OCI-LY7 (cell line): ENCODE results near the gene NFKBIB. TPM values are rescaled to one million over a fixed set of nuclear protein-coding genes. Genes with fewer than 3 reads are reported as not detected.
A peak's percentile ranks its signal among the peaks of the same experiment; 100 is the strongest.
"Not testable (repeated sequence)": the region's sequence is repeated elsewhere in the genome, so short reads cannot be mapped to it uniquely, and the experiment has no call there.

Experiments used
- BruUV-seq: library from RNA; stranded (reverse); fragments of 400-500 nt; replicated peaks from 2 replicates; lab custom pipeline; 2021; lab: Mats Ljungman, UMichigan
- CTCF ChIA-PET: fragments of 300-600 bp; sonication (Branson Sonifier 250); formaldehyde crosslinking; loops from one replicate; lab custom pipeline; 2022; ENCODE audit warnings: antibody characterized with exemption; ENCODE audit not compliant: unreplicated experiment; lab: Charles Lee
- POLR2A ChIA-PET: fragments of 300-600 bp; sonication (Branson Sonifier 250); formaldehyde crosslinking; loops from one replicate; lab custom pipeline; 2022; ENCODE audit warnings: antibody characterized with exemption; lab: Charles Lee
- DNase-seq: peaks from one replicate; pipeline ENCODE4 v3.0.0-alpha.2; 2015; ENCODE audit warnings: low spot score
- H2AFZ ChIP-seq: fragments of 200-600 bp; sonication (generic), shearing (Covaris generic); 2 replicates; pipeline ENCODE4 v1.6.1; 2014; ENCODE audit warnings: mild to moderate bottlenecking, antibody characterized with exemption, low read length, moderate library complexity
- H3K27ac ChIP-seq: fragments of 200-600 bp; sonication (generic); 2 replicates; pipeline ENCODE4 v1.5.1; 2014; ENCODE audit warnings: mixed run types, low read depth, mild to moderate bottlenecking, moderate library complexity, low read length, inconsistent platforms; ENCODE audit not compliant: poor library complexity, severe bottlenecking
- H3K36me3 ChIP-seq: fragments of 200-600 bp; sonication (generic); 2 replicates; pipeline ENCODE4 v1.6.1; 2014; ENCODE audit warnings: mild to moderate bottlenecking, antibody characterized with exemption, low read length, moderate library complexity, mixed read lengths; ENCODE audit not compliant: insufficient read depth
- H3K4me1 ChIP-seq: fragments of 200-600 bp; sonication (generic); 2 replicates; pipeline ENCODE4 v1.5.1; 2014; ENCODE audit warnings: mild to moderate bottlenecking, low read length; ENCODE audit not compliant: insufficient read depth, poor library complexity, severe bottlenecking
- H3K4me2 ChIP-seq: fragments of 200-600 bp; sonication (generic); 2 replicates; pipeline ENCODE4 v1.6.1; 2014; ENCODE audit warnings: mild to moderate bottlenecking, low read length
- H3K4me3 ChIP-seq: fragments of 200-600 bp; sonication (generic); 2 replicates; pipeline ENCODE4 v1.5.1; 2014; ENCODE audit warnings: mild to moderate bottlenecking, low read depth, low read length; ENCODE audit not compliant: poor library complexity, severe bottlenecking
- H3K79me2 ChIP-seq: fragments of 200-600 bp; sonication (generic); 2 replicates; pipeline ENCODE4 v1.6.1; 2016; ENCODE audit warnings: low read depth, mild to moderate bottlenecking, low read length, moderate library complexity, mixed read lengths; ENCODE audit not compliant: insufficient read depth
- H3K9me2 ChIP-seq: fragments of 200-600 bp; sonication (generic); 2 replicates; pipeline ENCODE4 v1.6.1; 2016; ENCODE audit warnings: mild to moderate bottlenecking, low read length, mixed read lengths; ENCODE audit not compliant: insufficient read depth
- H3K9me3 ChIP-seq: fragments of 200-600 bp; sonication (generic); 2 replicates; pipeline ENCODE4 v1.6.1; 2014; ENCODE audit warnings: mild to moderate bottlenecking, mixed run types, low read length, mixed read lengths
- H4K20me1 ChIP-seq: fragments of 200-600 bp; sonication (generic); 2 replicates; pipeline ENCODE4 v1.6.1; 2014; ENCODE audit warnings: mild to moderate bottlenecking, antibody characterized with exemption, low read length, moderate library complexity, mixed read lengths; ENCODE audit not compliant: insufficient read depth
- CTCF ChIP-seq: fragments of 200-600 bp; sonication (generic); conservative IDR thresholded peaks from 2 replicates; pipeline ENCODE4 v1.5.1; 2014; ENCODE audit warnings: mild to moderate bottlenecking, antibody characterized with exemption, low read length, moderate library complexity, mixed read lengths
- EZH2phosphoT487 ChIP-seq: fragments of 200-600 bp; sonication (generic); IDR thresholded peaks from 2 replicates; pipeline ENCODE4 v1.6.1; 2018; ENCODE audit warnings: low read depth, borderline replicate concordance, mild to moderate bottlenecking, mixed run types, antibody characterized with exemption, low read length, moderate library complexity, mixed read lengths
- intact Hi-C: fragments of 100-400 bp; cut with micrococcal nuclease; formaldehyde crosslinking; loops from one replicate; pipeline ENCODE4 v1.10.0; 2022; ENCODE audit not compliant: unreplicated experiment
- total RNA-seq, 2 experiments: library from RNA; depleted of rRNA in 1 of 2; stranded (reverse); fragments of >200 nt in 1 of 2; shearing (Covaris generic) in 1 of 2; gene quantifications; 2 replicates each; pipeline ENCODE4 v1.2.3, GENCODE V29; 2014 to 2022

NFKBIB gene
- total RNA-seq, 2 experiments from 2014 or later: 20.4 to 25.3 TPM

- intact Hi-C loops: loop anchor here (10.0 kb wide), 1 partner anchor 548 kb away; the partner anchor contains the start of gene ZFP36
- peak overlapping the region; percentile 52 for H3K4me3 ChIP-seq
- peak overlapping the region; percentile 64 for H3K4me2 ChIP-seq
- no peaks in the 10 kb centered on the region for H3K36me3 ChIP-seq
- H3K9me3 ChIP-seq: no peaks in the 10 kb centered on the region
- no peak for TF ChIP-seq EZH2phosphoT487
- no peak for TF ChIP-seq CTCF
- peak overlapping the region; percentile 89 for H3K27ac ChIP-seq
- no peaks in the 10 kb centered on the region for H4K20me1 ChIP-seq
- no TSS peak for BruUV-seq
- H3K79me2 ChIP-seq: peaks cover 5% of the 10 kb centered on the region; the same call in 1 of the 2 replicates
- H3K9me2 ChIP-seq: no peaks in the 10 kb centered on the region
- ChIA-PET POLR2A (interaction anchor here (1.2 to 1.6 kb wide), 2 partner anchors 30 to 238 kb away, joined by 4 read pairs; partner anchors contain the start of gene EIF3K), CTCF (interaction anchor here (1.4 kb wide), 1 partner anchor 13 kb away, joined by 4 read pairs; no protein-coding TSS in a partner anchor)
- H3K4me1 ChIP-seq: peaks cover 54% of the 10 kb centered on the region
- peak overlapping the region; percentile 2 for H2AFZ ChIP-seq
- DNase-seq: no peak
Measured at GRCh38 chr19:38856813-38857212, 43.0 kb upstream of the NFKBIB start.

- H3K79me2 ChIP-seq, POLR2A ChIA-PET, H3K9me2 ChIP-seq, DNase-seq, H4K20me1 ChIP-seq, H3K9me3 ChIP-seq, BruUV-seq, H3K36me3 ChIP-seq, CTCF ChIA-PET: not testable (repeated sequence)
- intact Hi-C loops: loop anchor here (10.0 kb wide), 1 partner anchor 545 kb away; the partner anchor contains the start of gene ZFP36
- Histone ChIP-seq H3K4me2 (peak overlapping the region; percentile 61), H3K4me3 (peak overlapping the region; percentile 37), H3K27ac (peak overlapping the region; percentile 89), H2AFZ (peak overlapping the region; percentile 67; the same call in 1 of the 2 replicates), H3K4me1 (peaks cover 75% of the 10 kb centered on the region)
Measured at GRCh38 chr19:38859631-38860204, 40.1 kb upstream of the NFKBIB start.

GRCh38 chr19:38861368-38861767 is 38.4 kb upstream of the NFKBIB start:
- Histone ChIP-seq H3K36me3 (no peaks in the 10 kb centered on the region), H2AFZ (no peak overlapping the region), H3K9me2 (no peaks in the 10 kb centered on the region), H3K4me2 (no peak overlapping the region), H3K4me3 (no peak overlapping the region), H3K79me2 (no peaks in the 10 kb centered on the region), H3K27ac (peak overlapping the region; percentile 89), H3K4me1 (peaks cover 88% of the 10 kb centered on the region), H3K9me3 (no peaks in the 10 kb centered on the region), H4K20me1 (no peaks in the 10 kb centered on the region)
- TF ChIP-seq CTCF (no peak), EZH2phosphoT487 (no peak)
- ChIA-PET POLR2A (interaction anchor here (0.5 to 4.2 kb wide), 6 partner anchors 9 to 460 kb away, joined by 3 to 21 read pairs (median 4); partner anchors contain the start of genes LRFN1 and RINL), CTCF (interaction anchor here (0.6 kb wide), 1 partner anchor 10 kb away, joined by 4 read pairs; no protein-coding TSS in a partner anchor)
- no TSS peak for BruUV-seq
- DNase-seq: no peak
- intact Hi-C loops: no loop called here
